Thoracic aorta (tissue), 2 donors: ENCODE measurements around the gene KRTAP10-2. TPM values are rescaled to one million over a fixed set of nuclear protein-coding genes. Genes with fewer than 3 reads are reported as not detected.

Source experiments
- ATAC-seq: fragments of 150-250 bp; one replicate; pipeline ENCODE4 v1.8.0; 2017; ENCODE audit warnings: low read depth; ENCODE audit not compliant: insufficient number of reproducible peaks, low FRiP score
- DNase-seq: peaks from one replicate; pipeline ENCODE4 v3.0.0-alpha.2; 2020; ENCODE audit warnings: low spot score
- H3K27ac ChIP-seq, 2 donors: fragments of 200-600 bp; sonication (generic); 1 replicate in 1 of 2; 2 replicates in 1 of 2; pipeline ENCODE4 v1.5.1; 2016; ENCODE audit warnings: mild to moderate bottlenecking in 2 of 2, moderate library complexity in 2 of 2
- H3K27me3 ChIP-seq: fragments of 200-600 bp; sonication (generic); replicated peaks from 2 replicates; pipeline ENCODE4 v1.6.0; 2016; ENCODE audit warnings: mild to moderate bottlenecking; ENCODE audit not compliant: insufficient read depth
- H3K36me3 ChIP-seq: fragments of 200-600 bp; sonication (generic); one replicate; pipeline ENCODE4 v1.5.1; 2016
- H3K4me1 ChIP-seq, 2 donors: fragments of 200-600 bp; sonication (generic); 1 replicate in 1 of 2; 2 replicates in 1 of 2; pipeline versions ENCODE4 v1.5.1 to v1.6.0; 2016; ENCODE audit warnings: low read depth in 2 of 2, mild to moderate bottlenecking in 1 of 2; ENCODE audit not compliant: control insufficient read depth in 1 of 2
- H3K4me3 ChIP-seq: fragments of 200-600 bp; sonication (generic); 2 replicates; pipeline ENCODE4 v1.5.1; 2016; ENCODE audit warnings: mild to moderate bottlenecking
- H3K9me3 ChIP-seq: fragments of 200-600 bp; sonication (generic); 2 replicates; pipeline ENCODE4 v1.5.1; 2016
- CTCF ChIP-seq: fragments of 200-600 bp; sonication (generic); IDR thresholded peaks from one replicate; pipeline ENCODE4 v1.5.1; 2019; ENCODE audit warnings: antibody characterized with exemption
- total RNA-seq, 2 donors: library from RNA; depleted of rRNA; stranded (reverse); fragments of >200 nt; gene quantifications; one replicate each; pipeline versions ENCODE4 v1.1.0 to v1.2.3, GENCODE V29; 2016

Gene KRTAP10-2
- total RNA-seq, 2 donors from 2014 or later = not detected

- no peaks in the 10 kb centered on the region for H3K36me3 ChIP-seq
- H3K27me3 ChIP-seq = no peaks in the 10 kb centered on the region
- no peak overlapping the region for H3K4me3 ChIP-seq
- H3K27ac ChIP-seq = no peak overlapping the region
- H3K9me3 ChIP-seq = no peaks in the 10 kb centered on the region
- TF ChIP-seq CTCF = no peak
- DNase-seq (no peak), ATAC-seq (no peak)
- no peaks in the 10 kb centered on the region for H3K4me1 ChIP-seq
Observed at GRCh38 chr21:44548381-44548780, 2.9 kb downstream of the KRTAP10-2 start.

- H3K4me1 ChIP-seq = no peaks in the 10 kb centered on the region
- no peak for TF ChIP-seq CTCF
- no peak overlapping the region for H3K27ac ChIP-seq
- DNase-seq (no peak), ATAC-seq (no peak)
- H3K27me3 ChIP-seq = no peaks in the 10 kb centered on the region
- no peak overlapping the region for H3K4me3 ChIP-seq
- H3K9me3 ChIP-seq = no peaks in the 10 kb centered on the region
- H3K36me3 ChIP-seq = no peaks in the 10 kb centered on the region
Observed at GRCh38 chr21:44547656-44548331, 3.5 kb downstream of the KRTAP10-2 start.

DNA sequence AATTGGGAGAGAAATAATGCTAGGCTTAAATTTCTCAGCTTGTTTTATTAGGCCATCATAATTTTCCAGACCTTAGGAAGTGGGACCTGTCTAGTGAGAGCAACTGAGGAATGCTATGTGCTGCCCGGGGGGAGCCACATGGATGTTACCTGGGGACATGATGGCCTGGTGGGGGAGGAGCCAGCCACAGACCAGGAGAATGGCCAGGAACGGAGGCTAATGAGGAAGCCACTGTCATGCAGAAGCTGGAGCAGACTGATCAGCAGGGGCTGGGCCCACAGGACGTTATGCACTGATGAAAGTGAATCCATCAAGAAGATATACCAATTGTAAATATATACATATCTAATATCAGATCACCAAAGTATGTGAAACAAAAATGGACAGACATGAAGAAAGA lies 6.7 kb downstream of the KRTAP10-2 start:
- DNase-seq = no peak
- Histone ChIP-seq H3K9me3 (no peaks in the 10 kb centered on the region), H3K27ac (no peak overlapping the region), H3K36me3 (no peaks in the 10 kb centered on the region), H3K27me3 (no peaks in the 10 kb centered on the region), H3K4me1 (no peaks in the 10 kb centered on the region), H3K4me3 (no peak overlapping the region)
- no peak for TF ChIP-seq CTCF
- ATAC-seq = no peak

DNA sequence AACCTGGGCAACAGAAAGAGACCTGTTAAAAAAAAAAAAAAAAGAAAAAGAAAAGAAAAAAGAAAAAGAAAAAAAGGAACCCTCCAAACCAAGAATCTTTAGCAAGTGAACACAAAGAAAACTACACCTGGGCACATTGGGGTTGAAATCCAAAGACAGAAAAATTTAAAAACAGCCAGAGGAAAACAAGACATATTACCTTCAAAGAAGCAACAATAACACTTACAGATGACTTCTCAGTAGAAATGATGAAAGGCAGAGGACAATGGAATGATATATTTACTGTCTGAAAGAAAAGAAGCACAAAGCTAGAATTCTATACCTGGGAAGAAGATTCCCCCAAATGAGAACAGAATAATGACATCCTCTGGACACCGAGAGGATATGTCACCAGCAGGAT lies 8.6 kb downstream of the KRTAP10-2 start:
- H3K36me3 ChIP-seq = no peaks in the 10 kb centered on the region
- TF ChIP-seq CTCF = no peak
- H3K27me3 ChIP-seq = no peaks in the 10 kb centered on the region
- ATAC-seq = no peak
- no peak overlapping the region for H3K27ac ChIP-seq
- H3K4me3 ChIP-seq = no peak overlapping the region
- no peaks in the 10 kb centered on the region for H3K9me3 ChIP-seq
- H3K4me1 ChIP-seq = no peaks in the 10 kb centered on the region
- no peak for DNase-seq

- H3K4me1 ChIP-seq = no peaks in the 10 kb centered on the region
- no peak overlapping the region for H3K27ac ChIP-seq
- no peaks in the 10 kb centered on the region for H3K27me3 ChIP-seq
- no peak for ATAC-seq
- no peaks in the 10 kb centered on the region for H3K36me3 ChIP-seq
- no peak for TF ChIP-seq CTCF
- H3K4me3 ChIP-seq = no peak overlapping the region
- DNase-seq = no peak
- H3K9me3 ChIP-seq = no peaks in the 10 kb centered on the region
Observed at GRCh38 chr21:44540741-44541288, 10.5 kb downstream of the KRTAP10-2 start.
